PC-3 (cell line): ENCODE data around the gene DOK7.

Source experiments
- EZH2 ChIP-seq: fragments of 300-600 bp; sonication (generic); IDR thresholded peaks from one replicate; pipeline ENCODE4 v1.6.1; 2017; ENCODE audit warnings: antibody characterized with exemption, mild to moderate bottlenecking, low read length; ENCODE audit not compliant: unreplicated experiment
- TF ChIP-seq, protein P1 (sequence below): fragments of 300-600 bp; sonication (generic); conservative IDR thresholded peaks from 2 replicates; pipeline ENCODE4 v1.5.1; 2017; ENCODE audit warnings: antibody characterized with exemption, low read depth, mild to moderate bottlenecking, low read length

DNA sequence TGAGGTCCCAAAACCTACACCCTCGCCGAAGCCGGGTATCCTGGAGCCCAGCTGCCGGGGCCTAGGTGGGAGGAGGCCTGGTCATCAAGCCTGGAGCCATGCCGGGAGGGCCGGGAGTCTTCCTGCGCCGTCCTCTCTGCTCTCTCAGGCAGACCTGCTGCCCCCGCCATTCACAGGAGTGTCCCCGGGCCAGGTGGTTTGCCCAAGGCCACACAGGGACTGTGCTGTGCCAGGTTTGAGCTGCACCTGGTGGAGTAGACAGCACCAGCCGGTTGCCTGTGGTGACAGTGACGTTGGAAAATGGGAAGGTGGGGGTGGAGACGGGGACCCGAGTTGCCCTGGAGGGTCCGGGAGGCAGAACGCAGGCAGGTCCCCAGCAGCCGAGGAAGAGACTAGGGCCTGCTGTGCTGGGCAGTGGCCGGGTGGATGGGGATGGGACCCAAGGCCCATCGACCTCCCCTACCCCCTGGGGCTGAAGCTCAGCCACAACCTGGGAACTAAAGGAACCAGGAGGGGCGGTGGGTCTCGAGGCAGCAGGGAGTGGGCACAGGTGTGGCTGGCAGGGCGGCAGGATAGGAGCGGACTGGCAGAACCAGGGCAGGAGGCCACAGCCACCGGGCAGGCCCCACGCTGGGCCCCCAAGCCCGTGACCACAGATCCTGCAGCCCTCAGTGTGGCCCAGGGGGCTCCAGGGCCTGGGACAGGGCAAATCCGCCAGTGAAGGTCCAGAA is 9.5 kb downstream of the DOK7 start:
- TF ChIP-seq, protein P1, sequence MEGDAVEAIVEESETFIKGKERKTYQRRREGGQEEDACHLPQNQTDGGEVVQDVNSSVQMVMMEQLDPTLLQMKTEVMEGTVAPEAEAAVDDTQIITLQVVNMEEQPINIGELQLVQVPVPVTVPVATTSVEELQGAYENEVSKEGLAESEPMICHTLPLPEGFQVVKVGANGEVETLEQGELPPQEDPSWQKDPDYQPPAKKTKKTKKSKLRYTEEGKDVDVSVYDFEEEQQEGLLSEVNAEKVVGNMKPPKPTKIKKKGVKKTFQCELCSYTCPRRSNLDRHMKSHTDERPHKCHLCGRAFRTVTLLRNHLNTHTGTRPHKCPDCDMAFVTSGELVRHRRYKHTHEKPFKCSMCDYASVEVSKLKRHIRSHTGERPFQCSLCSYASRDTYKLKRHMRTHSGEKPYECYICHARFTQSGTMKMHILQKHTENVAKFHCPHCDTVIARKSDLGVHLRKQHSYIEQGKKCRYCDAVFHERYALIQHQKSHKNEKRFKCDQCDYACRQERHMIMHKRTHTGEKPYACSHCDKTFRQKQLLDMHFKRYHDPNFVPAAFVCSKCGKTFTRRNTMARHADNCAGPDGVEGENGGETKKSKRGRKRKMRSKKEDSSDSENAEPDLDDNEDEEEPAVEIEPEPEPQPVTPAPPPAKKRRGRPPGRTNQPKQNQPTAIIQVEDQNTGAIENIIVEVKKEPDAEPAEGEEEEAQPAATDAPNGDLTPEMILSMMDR, result no peak
- no peak for TF ChIP-seq EZH2
